Endometrium (tissue), 2 donors: ENCODE data around the gene MICALL2.

Source experiments
- FAIRE-seq: peaks from 2 replicates; lab custom pipeline; 2012; peaks lifted over from hg19 to GRCh38; lab: Jason Lieb, UNC
- donor health status: control.
- donor health status: control.

The MICALL2 gene

DNA sequence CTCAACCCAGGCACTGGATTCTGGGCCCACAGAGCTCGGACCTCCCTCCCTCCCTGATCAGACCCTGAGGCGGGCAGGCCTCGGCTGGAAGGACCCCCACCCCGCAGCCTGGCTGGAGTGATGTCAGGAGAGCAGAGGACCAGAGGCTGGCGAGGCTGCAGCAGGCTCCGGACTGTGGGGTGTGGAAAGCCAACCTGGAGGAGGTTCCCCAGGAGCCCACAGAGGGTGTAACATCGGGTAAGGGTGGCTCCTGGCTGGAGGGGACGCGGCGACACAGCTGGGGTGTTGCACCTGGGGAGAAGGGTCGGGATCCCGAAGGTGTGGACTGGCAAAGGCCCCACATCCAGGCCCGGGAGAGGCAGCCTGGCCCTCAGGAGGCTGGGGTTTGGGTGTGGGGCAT is 8.9 kb upstream of the MICALL2 start:
- FAIRE-seq = no peak

DNA sequence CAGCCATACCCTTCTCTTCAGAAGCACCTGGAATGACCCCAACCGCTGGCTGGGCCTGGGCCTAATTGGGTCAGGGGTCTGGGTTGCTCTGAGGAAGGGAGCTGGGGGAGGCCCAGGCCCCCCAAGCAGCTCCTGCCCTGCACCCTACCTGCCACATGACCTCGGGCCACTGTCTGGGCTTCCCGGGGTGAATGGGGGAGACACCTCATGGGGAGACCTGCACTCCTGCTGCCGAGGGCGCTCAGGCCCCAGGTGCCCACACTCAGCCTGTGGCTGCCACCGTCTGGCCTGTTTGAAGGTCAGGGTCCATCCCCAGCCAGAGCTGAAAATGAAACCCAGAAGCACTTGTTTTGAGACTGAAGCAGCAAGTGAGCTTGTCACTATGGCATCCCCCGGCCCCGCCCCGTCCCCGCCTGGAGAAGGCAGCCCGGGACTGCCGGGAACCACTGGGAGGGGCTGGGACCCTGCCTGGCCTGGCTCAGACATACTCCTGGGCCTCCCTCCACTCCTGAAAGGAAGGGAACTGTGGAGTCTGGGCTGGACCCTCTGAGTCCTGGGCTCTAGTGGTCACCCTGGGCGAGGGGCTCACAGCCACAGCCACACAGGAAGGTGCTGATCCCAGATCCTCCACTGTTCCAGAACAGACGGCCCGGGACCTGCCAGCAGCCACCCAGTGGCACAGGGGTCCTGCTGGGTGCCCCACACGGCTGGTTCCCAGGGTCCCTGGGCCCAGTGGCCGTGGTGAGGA is 7.4 kb upstream of the MICALL2 start:
- FAIRE-seq = no peak

DNA sequence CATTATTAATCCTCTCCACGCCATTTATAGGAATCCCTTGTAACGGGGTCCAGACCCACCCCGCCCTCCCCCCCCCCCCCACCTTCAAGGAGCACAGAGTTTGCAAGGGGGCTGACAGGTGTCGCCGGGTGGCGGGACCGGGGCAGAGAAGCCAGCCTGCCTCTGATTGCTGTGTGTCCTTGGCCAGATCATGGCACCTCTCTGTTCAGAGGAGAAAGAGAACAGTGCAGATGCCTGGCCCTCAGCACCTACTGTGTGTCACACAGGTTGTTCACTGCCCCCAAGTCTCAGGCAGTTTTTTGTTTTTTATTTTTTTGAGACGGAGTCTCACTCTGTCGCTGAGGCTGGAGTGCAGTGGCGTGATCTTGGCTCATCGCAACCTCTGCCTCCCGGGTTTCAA is 5.4 kb upstream of the MICALL2 start:
- no peak for FAIRE-seq

DNA sequence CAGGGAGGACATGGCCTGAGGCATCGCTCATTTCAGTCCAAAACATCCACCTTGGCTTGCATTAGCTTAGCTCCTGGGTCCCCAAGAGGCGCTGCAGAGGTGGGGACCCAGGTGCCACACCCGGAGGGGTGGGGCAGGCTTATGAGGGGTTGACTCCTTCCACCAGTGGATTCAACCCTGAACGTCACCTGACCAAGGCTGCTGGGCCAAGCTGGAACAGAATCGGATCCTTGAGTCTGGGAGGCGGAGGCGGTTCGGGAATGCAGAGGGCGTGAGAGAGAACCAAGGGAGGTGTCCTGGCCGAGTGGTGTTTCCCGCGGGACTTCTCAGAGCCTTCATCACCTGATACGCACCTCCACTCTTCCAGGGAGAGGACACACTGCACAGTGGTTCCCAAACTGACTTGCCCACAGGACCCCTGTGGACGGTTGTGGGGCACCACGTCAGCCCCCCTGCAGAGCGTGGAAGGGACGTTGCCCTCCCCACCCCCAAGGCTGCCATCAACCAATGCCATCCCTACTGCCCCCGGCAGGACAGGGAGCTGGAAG is 4.5 kb upstream of the MICALL2 start:
- no peak for FAIRE-seq

DNA sequence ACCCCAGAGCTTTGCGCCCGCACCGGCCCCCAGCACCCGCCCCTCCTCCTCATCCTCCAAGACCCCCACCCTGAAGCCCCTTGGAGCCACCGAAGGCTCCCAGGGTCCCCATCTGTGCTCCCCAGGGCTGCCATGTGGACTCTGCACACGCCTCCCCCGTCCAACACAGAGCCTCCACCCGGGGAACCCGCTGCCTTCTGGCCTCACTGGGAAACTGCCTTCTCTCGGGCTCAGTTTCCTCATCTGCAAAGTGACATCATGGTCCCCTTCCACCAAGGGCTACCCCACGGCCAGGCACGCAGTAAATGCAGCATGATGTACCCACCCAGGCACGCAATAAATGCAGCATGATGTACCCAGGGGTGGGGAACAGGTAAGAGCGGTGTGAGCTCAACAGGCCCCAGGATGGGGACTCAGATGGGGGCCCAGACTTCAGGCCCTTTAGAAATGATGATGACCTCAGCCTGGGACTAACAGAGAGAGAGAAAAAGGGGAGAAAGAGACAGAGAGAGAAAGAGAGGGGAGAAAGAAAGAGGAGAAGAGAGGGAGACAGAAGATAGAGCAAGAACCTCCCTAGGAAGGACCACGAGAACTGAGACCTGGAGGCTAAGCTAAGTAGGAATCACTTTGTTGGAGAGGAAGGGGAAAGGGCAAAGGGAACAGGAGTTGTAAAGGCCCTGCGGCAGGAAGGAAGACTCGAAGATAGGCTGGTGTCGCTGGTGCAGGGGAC is 2.5 kb upstream of the MICALL2 start:
- FAIRE-seq = no peak

DNA sequence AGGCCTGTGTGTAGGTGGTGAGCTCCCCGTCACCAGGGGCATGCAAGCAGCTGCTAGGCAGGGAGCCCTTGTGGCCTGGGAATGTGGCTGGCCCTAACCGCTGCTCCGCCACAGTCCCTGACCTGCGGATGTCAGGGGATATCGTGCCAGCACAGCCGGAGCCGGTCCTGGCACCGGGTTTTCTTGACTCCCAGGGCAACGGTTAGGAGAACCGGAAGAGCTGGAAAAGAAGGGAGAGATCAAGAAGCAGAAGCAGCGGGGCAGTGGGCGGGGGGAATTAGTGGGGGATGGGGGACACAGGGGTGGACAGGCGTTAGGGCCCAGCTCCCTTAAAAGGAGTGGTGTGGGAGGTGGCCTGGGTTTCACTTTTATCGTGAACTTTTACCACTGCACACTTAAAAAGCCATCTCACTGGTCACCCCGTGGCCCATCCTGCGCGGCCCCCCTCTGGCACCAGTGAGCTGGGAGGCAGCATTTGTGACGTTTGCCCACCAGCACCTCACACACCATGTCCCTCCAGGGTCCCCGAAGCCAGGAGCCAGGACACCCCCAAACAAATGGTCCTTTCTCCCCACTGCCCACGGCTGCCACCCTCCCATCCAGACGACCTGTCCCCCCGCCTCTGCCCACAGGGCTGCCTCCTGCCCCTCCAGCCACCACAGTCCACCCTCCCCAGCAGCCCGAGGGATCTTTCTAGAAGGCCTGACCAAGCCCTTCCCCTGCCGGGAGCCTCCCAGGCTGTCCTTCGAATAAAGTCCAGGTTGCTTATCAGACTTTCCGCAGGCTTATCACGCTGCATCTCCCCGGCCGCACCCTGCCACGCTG is 1.8 kb upstream of the MICALL2 start:
- FAIRE-seq = no peak

DNA sequence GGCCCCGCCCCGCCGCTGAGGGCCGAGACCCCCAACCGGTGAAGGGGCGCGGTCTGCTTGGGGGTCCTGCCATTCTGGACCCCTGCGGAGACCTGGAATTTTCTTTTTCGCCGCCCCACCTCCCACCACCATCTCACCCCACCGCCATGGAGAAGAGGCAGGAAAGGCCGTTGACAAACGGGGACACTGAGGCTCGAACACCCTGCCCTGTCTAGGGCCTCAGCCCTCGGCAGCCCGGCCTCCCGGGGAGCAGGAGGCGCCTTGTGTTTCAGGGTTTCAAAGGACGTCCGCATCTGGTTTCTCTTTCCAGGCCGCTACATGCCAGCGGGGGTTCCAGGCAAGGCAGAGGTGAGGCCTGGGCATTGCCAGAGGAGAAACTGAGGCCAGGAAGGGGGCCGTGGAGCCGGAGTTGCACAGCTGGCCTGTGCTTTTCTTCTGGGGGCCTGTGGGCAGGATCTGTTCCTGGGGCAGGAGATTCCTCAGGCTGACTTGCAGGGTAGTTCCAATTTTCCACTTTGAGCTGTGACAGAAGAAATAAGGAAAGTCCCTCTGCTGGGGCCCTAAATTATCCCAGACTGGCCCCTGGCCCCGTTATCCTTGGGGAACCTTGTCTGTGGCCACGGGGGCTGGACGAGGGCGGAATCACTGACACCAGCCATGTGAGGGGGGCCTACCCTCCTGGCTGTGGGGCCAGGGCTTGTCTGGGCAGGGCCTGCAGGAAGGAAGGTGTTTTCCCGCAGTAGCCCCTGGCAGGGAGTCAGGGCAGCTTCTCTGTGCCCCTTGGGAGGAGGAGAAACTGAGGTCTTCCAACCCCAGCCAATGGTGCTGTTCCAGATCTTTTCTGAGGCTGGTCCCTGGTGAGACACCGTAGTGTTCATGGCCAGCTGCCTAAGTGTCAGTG is 900 bp upstream of the MICALL2 start:
- no peak for FAIRE-seq

GRCh38 chr7:1459512-1459892 is 232 bp upstream of the MICALL2 start:
- FAIRE-seq = no peak

DNA sequence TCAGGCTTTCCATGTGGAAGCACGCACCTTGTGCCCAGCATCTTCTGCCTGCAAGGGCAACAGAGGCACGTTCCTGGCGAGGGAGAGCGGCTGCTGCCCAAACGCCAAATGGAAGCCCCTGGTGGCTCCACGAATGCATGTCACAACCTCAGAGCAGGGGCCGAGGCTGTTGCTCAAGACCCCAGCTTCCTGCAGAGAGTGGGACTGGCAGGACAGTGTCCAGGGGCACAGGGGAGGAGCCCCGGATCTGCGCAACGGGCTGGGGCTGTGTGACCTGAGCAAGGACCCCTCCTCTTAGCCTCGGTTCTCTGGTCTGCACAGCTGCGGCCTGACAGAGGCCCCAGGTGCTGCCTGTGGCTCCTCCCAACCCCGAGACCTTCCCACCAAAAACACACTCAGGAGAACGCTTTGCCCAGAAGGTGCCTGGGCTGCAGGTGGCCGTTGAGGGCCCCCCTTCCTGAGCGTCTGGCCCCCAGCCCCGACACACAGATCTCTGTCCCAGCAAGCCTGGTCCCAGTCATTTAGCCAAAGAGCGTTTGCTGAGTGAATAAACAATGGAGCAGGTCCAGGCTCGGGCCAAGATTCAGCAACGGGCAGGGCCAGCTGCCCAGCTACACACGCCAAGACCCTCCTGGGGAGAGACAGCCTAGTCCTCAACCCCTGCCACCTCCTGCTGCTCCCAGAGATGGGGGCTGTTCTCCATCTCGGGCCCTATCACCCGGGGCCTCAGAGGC is 1.2 kb downstream of the MICALL2 start:
- no peak for FAIRE-seq

GRCh38 chr7:1457059-1457948 is 2.0 kb downstream of the MICALL2 start:
- no peak for FAIRE-seq

DNA sequence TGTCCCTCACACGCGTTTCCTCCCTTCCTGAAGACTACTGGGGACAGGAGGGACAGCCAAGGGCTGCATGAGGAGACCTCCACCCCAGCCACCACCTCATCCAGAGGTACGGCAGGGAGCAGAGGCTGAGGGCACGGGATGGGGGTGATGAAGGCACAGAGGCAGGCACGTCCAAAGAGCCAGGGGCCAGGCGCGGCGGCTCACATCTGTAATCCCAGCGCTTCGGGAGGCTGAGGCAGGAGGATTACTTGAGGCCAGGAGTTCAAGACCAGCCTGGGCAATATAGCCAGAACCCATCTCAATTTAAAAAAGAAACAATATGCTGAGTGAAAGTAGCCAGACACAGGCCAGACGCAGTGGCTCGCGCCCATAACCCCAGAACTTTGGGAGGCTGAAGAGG is 3.3 kb downstream of the MICALL2 start:
- FAIRE-seq = no peak

- FAIRE-seq = no peak
These were observed 3.9 kb downstream of the MICALL2 start for GRCh38 chr7:1455241-1455939.

- no peak for FAIRE-seq
These were observed 4.7 kb downstream of the MICALL2 start for GRCh38 chr7:1454542-1454941.

GRCh38 chr7:1452205-1452604 is 7.1 kb downstream of the MICALL2 start:
- no peak for FAIRE-seq

GRCh38 chr7:1450987-1451386 is 8.3 kb downstream of the MICALL2 start:
- no peak for FAIRE-seq

GRCh38 chr7:1450431-1450830 is 8.8 kb downstream of the MICALL2 start:
- FAIRE-seq = no peak

- FAIRE-seq = no peak
These were observed 9.3 kb downstream of the MICALL2 start for GRCh38 chr7:1449951-1450350.

- FAIRE-seq = no peak
These were observed 9.8 kb downstream of the MICALL2 start for GRCh38 chr7:1449501-1449900.

GRCh38 chr7:1448958-1449357 is 10.3 kb downstream of the MICALL2 start:
- no peak for FAIRE-seq
